Transverse colon (tissue), 4 donors: Measurements from ENCODE around the gene C1QTNF9B. TPM values are rescaled to one million over a fixed set of nuclear protein-coding genes. Genes with fewer than 3 reads are reported as not detected.
"Not testable (repeated sequence)": the region's sequence is repeated elsewhere in the genome, so short reads cannot be mapped to it uniquely, and the experiment has no call there.

ENCODE experiments used
- DNase-seq: peaks from one replicate; pipeline ENCODE4 v3.0.0-alpha.2; 2019
- H3K27ac ChIP-seq, 4 donors: fragments of 200-600 bp; sonication (generic); 2 replicates each; pipeline ENCODE4 v1.5.1; 2016 to 2018; ENCODE audit warnings: inconsistent platforms in 4 of 4
- H3K27me3 ChIP-seq: fragments of 200-600 bp; sonication (generic); 2 replicates; pipeline ENCODE4 v1.5.1; 2017; ENCODE audit warnings: inconsistent platforms
- H3K36me3 ChIP-seq, 4 donors: fragments of 200-600 bp; sonication (generic); 2 replicates each; pipeline ENCODE4 v1.5.1; 2017 to 2019; ENCODE audit warnings: inconsistent platforms in 4 of 4
- H3K4me1 ChIP-seq, 4 donors: fragments of 200-600 bp; sonication (generic); 2 replicates each; pipeline ENCODE4 v1.5.1; 2017 to 2020; ENCODE audit warnings: inconsistent platforms in 4 of 4
- H3K4me3 ChIP-seq, 4 donors: fragments of 200-600 bp; sonication (generic); 1 replicate in 1 of 4; 2 replicates in 3 of 4; pipeline versions ENCODE4 v1.5.1 to v1.6.1; 2017 to 2019; ENCODE audit warnings: inconsistent platforms in 4 of 4
- H3K9me3 ChIP-seq, 2 donors: fragments of 200-600 bp; sonication (generic); 2 replicates each; pipeline ENCODE4 v1.5.1; 2017 to 2019; ENCODE audit warnings: inconsistent platforms in 2 of 2
- CTCF ChIP-seq, 5 experiments: fragments of 200-600 bp in 3 of 5; fragments of 450-650 bp in 2 of 5; sonication (generic) in 3 of 5; IDR thresholded peaks; 1 replicate in 2 of 5; 2 replicates in 3 of 5; pipeline ENCODE4 v1.5.1; 2016 to 2017; ENCODE audit warnings: antibody characterized with exemption in 5 of 5, inconsistent platforms in 3 of 5, mild to moderate bottlenecking in 2 of 5, moderate library complexity in 1 of 5
- EP300 ChIP-seq: sonication (generic); formaldehyde crosslinking; IDR thresholded peaks from one replicate; pipeline ENCODE4 v1.6.1; 2017; ENCODE audit warnings: antibody characterized with exemption, low read depth
- POLR2A ChIP-seq: fragments of 450-650 bp; IDR thresholded peaks from one replicate; pipeline ENCODE4 v1.6.1; 2016; ENCODE audit warnings: antibody characterized with exemption, mild to moderate bottlenecking, moderate library complexity
- POLR2AphosphoS5 ChIP-seq, 3 donors: sonication (generic); formaldehyde crosslinking; IDR thresholded peaks; one replicate each; pipeline ENCODE4 v1.6.1; 2016; ENCODE audit warnings: antibody characterized with exemption in 3 of 3
- WGBS, 2 donors: methylation state at CpG; one replicate each; pipeline ENCODE4 v1.1.5; 2018; ENCODE audit warnings: low coverage in 1 of 2; 5-methylcytosine and 5-hydroxymethylcytosine counted together
- in situ Hi-C, 4 donors: fragments of 200-750 bp; cut with MboI; loops; one replicate each; pipeline versions ENCODE4 v1.15.0 to v1.15.1; 2017; ENCODE audit warnings: low sequenced_read_pairs in 3 of 4, low pct_ligation_motif_present in 1 of 4, low pct_unique_long_range_greater_than_20kb in 1 of 4
- intact Hi-C: fragments of 100-400 bp; cut with DNase I; formaldehyde crosslinking; loops from one replicate; pipeline ENCODE4 v1.15.1; 2023; ENCODE audit warnings: low total_unique reads
- total RNA-seq, 4 donors: library from RNA; depleted of rRNA; stranded (reverse); fragments of >200 nt; gene quantifications; one replicate each; pipeline ENCODE4 v1.1.0, GENCODE V29; 2016

C1QTNF9B gene
- total RNA-seq, 4 donors from 2014 or later = not detected

DNA sequence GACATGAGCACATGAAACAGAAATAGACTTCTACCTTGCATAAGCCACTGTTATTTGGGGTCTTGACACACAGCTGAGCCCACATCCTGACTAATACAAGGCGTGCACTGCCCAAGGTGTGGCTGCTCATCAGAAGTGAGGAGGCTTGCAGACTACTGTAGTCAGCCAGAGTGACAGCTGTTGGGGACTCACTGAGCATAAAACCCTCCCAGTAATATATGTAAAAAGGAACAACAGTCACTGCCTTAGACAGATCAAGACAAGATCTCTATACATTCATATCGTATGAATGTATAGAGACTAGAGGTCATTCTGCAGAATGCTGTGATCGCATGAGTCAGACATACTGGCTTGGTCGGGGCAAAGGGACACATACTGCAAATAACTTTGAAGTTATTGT, 4.1 kb upstream of the C1QTNF9B start:
- WGBS, 2 donors = 78 to 90% methylated on average over 3 to 4 of the region's 4 CpGs
- H3K9me3 ChIP-seq = no peaks in the 10 kb centered on the region
- in situ Hi-C loops (no loop called here), intact Hi-C loops (no loop called here)
- H3K27ac ChIP-seq = no peak overlapping the region
- DNase-seq = no peak
- H3K4me1 ChIP-seq = peaks cover 4 to 6% (median 5%) of the 10 kb centered on the region in 4 donors
- H3K4me3 ChIP-seq = no peak overlapping the region
- peaks cover 46% of the 10 kb centered on the region for H3K27me3 ChIP-seq
- H3K36me3 ChIP-seq = no peaks in the 10 kb centered on the region
- TF ChIP-seq POLR2A = no peak
- no peak for TF ChIP-seq POLR2AphosphoS5 (IDR thresholded peaks at IDR 0.05)
- no peak for TF ChIP-seq EP300
- TF ChIP-seq CTCF (IDR thresholded peaks at IDR 0.05) = no peak

- no peak for DNase-seq
- Histone ChIP-seq H3K4me1 (peaks cover 4 to 6% (median 5%) of the 10 kb centered on the region in 4 donors), H3K4me3 (no peak overlapping the region), H3K27me3 (peaks cover 38% of the 10 kb centered on the region), H3K27ac (no peak overlapping the region), H3K36me3 (no peaks in the 10 kb centered on the region), H3K9me3 (no peaks in the 10 kb centered on the region)
- 18 to 27% methylated on average over 2 to 4 of the region's 4 CpGs for WGBS, 2 donors
- intact Hi-C loops = no loop called here
- no peak for TF ChIP-seq POLR2AphosphoS5 (IDR thresholded peaks at IDR 0.05)
- no peak for TF ChIP-seq POLR2A
- no peak for TF ChIP-seq EP300
- TF ChIP-seq CTCF (IDR thresholded peaks at IDR 0.05) = peak in 4 of 5 experiments; percentile 9 to 61 (median 56)
- in situ Hi-C loops = no loop called here
Measured at GRCh38 chr13:23899555-23899954, 2.3 kb upstream of the C1QTNF9B start.

DNA sequence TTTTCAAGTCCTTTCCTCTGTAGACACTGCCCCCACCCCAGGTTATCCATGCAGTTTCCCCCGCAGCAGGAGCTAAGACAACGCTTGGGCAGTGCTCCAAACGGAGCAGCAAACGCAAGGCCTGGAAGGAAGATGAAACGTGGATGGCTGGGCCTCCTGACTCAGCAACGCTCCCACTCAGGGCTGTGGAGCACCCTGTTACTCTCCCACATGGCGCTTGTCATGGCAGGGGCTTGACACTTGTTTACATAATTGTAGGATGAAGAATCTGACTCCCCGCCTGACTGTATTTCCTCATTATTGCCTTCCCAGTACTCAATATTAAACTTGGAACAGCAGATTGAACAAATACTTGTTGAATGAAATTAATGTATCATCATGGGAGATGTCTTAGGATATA, 799 bp upstream of the C1QTNF9B start:
- H3K36me3 ChIP-seq = no peaks in the 10 kb centered on the region
- TF ChIP-seq EP300 (no peak), POLR2AphosphoS5 (IDR thresholded peaks at IDR 0.05) (peak; percentile 8 to 60 (median 55))
- H3K9me3 ChIP-seq = no peaks in the 10 kb centered on the region
- H3K27ac ChIP-seq = peak overlapping the region in 2 of 4 donors; percentile 5 to 33
- DNase-seq = peak; percentile 19
- 69 to 70% methylated on average over 1 to 8 of the region's 8 CpGs for WGBS, 2 donors
- peaks cover 23% of the 10 kb centered on the region for H3K27me3 ChIP-seq
- in situ Hi-C loops (no loop called here), intact Hi-C loops (no loop called here)
- peaks cover 0 to under 1% (median under 1%) of the 10 kb centered on the region in 4 donors for H3K4me1 ChIP-seq
- H3K4me3 ChIP-seq = no peak overlapping the region

DNA sequence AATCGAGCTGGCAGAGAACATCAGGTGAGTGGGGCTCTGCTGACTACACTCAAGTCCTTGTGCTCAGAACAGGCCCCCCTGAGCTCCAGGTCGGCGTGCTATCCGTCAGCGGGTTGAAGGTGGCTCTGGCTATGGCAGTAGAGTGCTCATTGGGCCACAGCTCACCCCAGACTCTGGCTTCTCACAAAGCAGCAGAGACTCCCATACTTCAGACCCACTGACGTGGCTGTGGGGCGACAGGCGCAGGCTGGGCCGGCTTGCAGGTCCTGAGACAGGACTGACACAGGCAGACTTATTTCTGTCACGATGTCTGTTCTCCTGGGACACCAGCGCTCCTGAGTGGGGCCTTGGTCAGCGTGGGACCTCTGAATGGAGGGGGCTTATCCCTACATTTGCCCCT, 2.6 kb downstream of the C1QTNF9B start:
- WGBS, 2 donors = 85% methylated on average over 12 of the region's 12 CpGs; no CpG with 5 or more reads in 1 of the 2 donors
- not testable (repeated sequence) for DNase-seq

GRCh38 chr13:23893791-23894190, 3.5 kb downstream of the C1QTNF9B start:
- H3K27me3 ChIP-seq, H3K27ac ChIP-seq, H3K36me3 ChIP-seq, H3K4me3 ChIP-seq, DNase-seq, H3K4me1 ChIP-seq, H3K9me3 ChIP-seq: not testable (repeated sequence)
- intact Hi-C loops = loop anchor here (5.0 kb wide), 1 partner anchor 429 kb away; no protein-coding TSS in a partner anchor
- 80 to 96% methylated on average over 1 to 4 of the region's 4 CpGs for WGBS, 2 donors
- in situ Hi-C loops = loop anchor here in 1 of 4 donors (5.0 kb wide), 1 partner anchor 429 kb away; no protein-coding TSS in a partner anchor

More for the DNA sequence above, 2.6 kb downstream of the C1QTNF9B start:
- not testable (repeated sequence) for H3K9me3 ChIP-seq, H3K36me3 ChIP-seq, H3K27ac ChIP-seq, H3K27me3 ChIP-seq, H3K4me3 ChIP-seq, H3K4me1 ChIP-seq
- intact Hi-C loops = loop anchor here (5.0 kb wide), 1 partner anchor 428 kb away; no protein-coding TSS in a partner anchor
- in situ Hi-C loops = loop anchor here in 1 of 4 donors (5.0 kb wide), 1 partner anchor 428 kb away; no protein-coding TSS in a partner anchor
